Measurements from ENCODE around the gene MEF2D.

GRCh38 chr1:156435545-156436140 lies 64.9 kb downstream of the MEF2D start:
- TF ChIP-seq CTCF (conservative IDR thresholded peaks at IDR 0.05; ENCODE audit: low read length), result no peak
- no peak for TF ChIP-seq EZH2phosphoT487 (IDR thresholded peaks at IDR 0.05; ENCODE audit: borderline replicate concordance)
